ENCODE data around the gene HSPD1. TPM values are rescaled to one million over a fixed set of nuclear protein-coding genes. Genes with fewer than 3 reads are reported as not detected.

HSPD1 gene
- total RNA-seq, 1 experiment from 2014 or later = 995 TPM

- DNase-seq (ENCODE audit: low spot score) (no peak), ATAC-seq (no peak)
- peaks cover 21% of the 10 kb centered on the region for H3K36me3 Mint-ChIP-seq
- POLR2A ChIA-PET = no interaction called here
- CTCF ChIA-PET = no interaction called here
- TF ChIP-seq IRF1 (CRISPR knock-in tag; IDR thresholded peaks at IDR 0.05) (no peak), NFE2L1 (CRISPR knock-in tag; IDR thresholded peaks at IDR 0.05) (no peak), JUN (CRISPR knock-in tag; IDR thresholded peaks at IDR 0.05) (no peak), AFF4 (CRISPR knock-in tag; IDR thresholded peaks at IDR 0.05; ENCODE audit: borderline replicate concordance) (no peak), ZBTB21 (CRISPR knock-in tag; IDR thresholded peaks at IDR 0.05; ENCODE audit: borderline replicate concordance) (no peak), ATF1 (CRISPR knock-in tag; IDR thresholded peaks at IDR 0.05) (no peak), FOXP1 (CRISPR knock-in tag; IDR thresholded peaks at IDR 0.05; ENCODE audit: borderline replicate concordance) (no peak), ETV6 (CRISPR knock-in tag; IDR thresholded peaks at IDR 0.05) (no peak)
- no peaks in the 10 kb centered on the region for H3K4me1 Mint-ChIP-seq
- no peaks in the 10 kb centered on the region for H3K27me3 Mint-ChIP-seq (ENCODE audit: low read depth)
- H3K4me3 Mint-ChIP-seq = no peak overlapping the region
- 0 out of 2 replicates have a peak overlapping the region, but pooled peaks have one; percentile 19 for H3K27ac Mint-ChIP-seq
- no peaks in the 10 kb centered on the region for H3K9me3 Mint-ChIP-seq
Observed at GRCh38 chr2:197461057-197461456, 38.6 kb downstream of the HSPD1 start.

- no peaks in the 10 kb centered on the region for H3K4me1 Mint-ChIP-seq
- TF ChIP-seq ELF4 (CRISPR knock-in tag; IDR thresholded peaks at IDR 0.05; ENCODE audit: low read depth) (no peak), ZNF425 (CRISPR knock-in tag; conservative IDR thresholded peaks at IDR 0.05) (no peak), GABPB1 (CRISPR knock-in tag; IDR thresholded peaks at IDR 0.05) (no peak), TEAD4 (CRISPR knock-in tag; IDR thresholded peaks at IDR 0.05) (no peak), PREB (CRISPR knock-in tag; IDR thresholded peaks at IDR 0.05; ENCODE audit: borderline replicate concordance) (no peak), TEAD1 (CRISPR knock-in tag; IDR thresholded peaks at IDR 0.05) (no peak)
- peaks cover 19% of the 10 kb centered on the region for H3K36me3 Mint-ChIP-seq
- H3K27me3 Mint-ChIP-seq (ENCODE audit: low read depth) = no peaks in the 10 kb centered on the region
- no peak overlapping the region for H3K27ac Mint-ChIP-seq
- peaks cover 3% of the 10 kb centered on the region for H3K9me3 Mint-ChIP-seq
- POLR2A ChIA-PET = no interaction called here
- no peak overlapping the region for H3K4me3 Mint-ChIP-seq
- CTCF ChIA-PET = no interaction called here
- DNase-seq (ENCODE audit: low spot score) (no peak), ATAC-seq (no peak)
Observed at GRCh38 chr2:197460649-197461048, 39.0 kb downstream of the HSPD1 start.

- Mint-ChIP-seq H3K4me1 (peaks cover 10% of the 10 kb centered on the region), H3K27ac (no peak overlapping the region), H3K9me3 (peaks cover 5% of the 10 kb centered on the region), H3K36me3 (peaks cover 4% of the 10 kb centered on the region), H3K4me3 (peak overlapping the region; percentile 12; the same call in 1 of the 2 replicates), H3K27me3 (ENCODE audit: low read depth) (no peaks in the 10 kb centered on the region; the same call in 1 of the 2 replicates)
- TF ChIP-seq NFATC4 (CRISPR knock-in tag; IDR thresholded peaks at IDR 0.05) = no peak
- no peak for TF ChIP-seq ZNF425 (CRISPR knock-in tag; conservative IDR thresholded peaks at IDR 0.05)
- ATAC-seq (no peak), DNase-seq (ENCODE audit: low spot score) (no peak)
- POLR2A ChIA-PET = no interaction called here
- CTCF ChIA-PET = interaction anchor here (0.5 to 0.6 kb wide), 2 partner anchors 20 to 346 kb away, joined by 3 to 4 read pairs; no protein-coding TSS in a partner anchor
Observed at GRCh38 chr2:197455428-197455827, 44.2 kb downstream of the HSPD1 start.
